GM12878 (cell line): ENCODE data around the gene UMAD1. TPM values are rescaled to one million over a fixed set of nuclear protein-coding genes. Genes with fewer than 3 reads are reported as not detected.

Experiments used
- ATAC-seq: fragments of 200-7000 bp; cut with Tn5 transposase; 3 replicates; pipeline ENCODE4 v1.9.1; 2020; ENCODE audit warnings: mild to moderate bottlenecking, moderate library complexity
- BruUV-seq: library from RNA; stranded (reverse); fragments of 400-500 nt; replicated peaks from 2 replicates; lab custom pipeline; 2021; lab: Mats Ljungman, UMichigan
- CTCF ChIA-PET: fragments of 300-600 bp; sonication (Branson Sonifier 250); formaldehyde crosslinking; extraction: SDS; loops from one replicate; lab custom pipeline; 2021; ENCODE audit warnings: inconsistent platforms; lab: Yijun Ruan, JAX
- POLR2A ChIA-PET: fragments of 350-600 bp; formaldehyde crosslinking; extraction: SDS; loops from one replicate; lab custom pipeline; 2021; ENCODE audit warnings: inconsistent platforms; lab: Charles Lee
- RAD21 ChIA-PET: fragments of 300-600 bp; sonication (Branson Sonifier 250); formaldehyde crosslinking; loops from one replicate; lab custom pipeline; 2023; ENCODE audit warnings: antibody characterized with exemption; ENCODE audit not compliant: unreplicated experiment; lab: Charles Lee
- SMC1A ChIA-PET: fragments of 300-600 bp; sonication (Branson Sonifier 250); formaldehyde crosslinking; loops from one replicate; lab custom pipeline; 2023; ENCODE audit not compliant: unreplicated experiment, uncharacterized antibody; lab: Charles Lee
- DNase-seq: peaks from one replicate; pipeline ENCODE4 v3.0.0-alpha.2; 2011; ENCODE audit warnings: low read depth, low spot score
- FAIRE-seq: peaks from 3 replicates; lab custom pipeline; 2011; peaks lifted over from hg19 to GRCh38; lab: Jason Lieb, UNC
- H2AFZ ChIP-seq: 2 replicates; pipeline ENCODE4 v1.6.0; 2011; ENCODE audit warnings: low read depth, low read length, control low read depth; ENCODE audit not compliant: control insufficient read depth
- H3K27ac ChIP-seq: 2 replicates; pipeline ENCODE4 v1.5.1; 2011; ENCODE audit warnings: control low read depth; ENCODE audit not compliant: control insufficient read depth, insufficient read depth
- H3K27me3 ChIP-seq, 2 experiments: replicated peaks in 1 of 2; 2 replicates each; pipeline versions ENCODE4 v1.6.0 to v1.6.1; 2011; ENCODE audit warnings: low read length in 1 of 2; ENCODE audit not compliant: control insufficient read depth in 2 of 2, insufficient read depth in 2 of 2
- H3K36me3 ChIP-seq, 2 experiments: 2 replicates each; pipeline ENCODE4 v1.5.1; 2011; ENCODE audit warnings: low read length in 1 of 2; ENCODE audit not compliant: control insufficient read depth in 2 of 2, insufficient read depth in 2 of 2
- H3K4me1 ChIP-seq: 2 replicates; pipeline ENCODE4 v1.6.1; 2011; ENCODE audit warnings: mild to moderate bottlenecking, low read length, moderate library complexity, mixed read lengths; ENCODE audit not compliant: control insufficient read depth, insufficient read depth
- H3K4me2 ChIP-seq: 2 replicates; pipeline ENCODE4 v1.6.0; 2011; ENCODE audit warnings: control low read depth; ENCODE audit not compliant: control insufficient read depth, insufficient read depth
- H3K4me3 ChIP-seq: fragments of 200-600 bp; sonication (generic); 2 replicates; pipeline ENCODE4 v1.5.1; 2016
- H3K79me2 ChIP-seq: 2 replicates; pipeline ENCODE4 v1.6.0; 2011; ENCODE audit warnings: low read length; ENCODE audit not compliant: control insufficient read depth, insufficient read depth
- H3K9ac ChIP-seq: 2 replicates; pipeline ENCODE4 v1.8.0; 2011; ENCODE audit warnings: low read length, control low read depth, mixed read lengths; ENCODE audit not compliant: control insufficient read depth, insufficient read depth
- H3K9me3 ChIP-seq: replicated peaks from 3 replicates; pipeline ENCODE4 v1.5.1; 2011; ENCODE audit warnings: mild to moderate bottlenecking, low read length; ENCODE audit not compliant: control insufficient read depth, insufficient read depth
- H4K20me1 ChIP-seq: 2 replicates; pipeline ENCODE4 v1.6.0; 2011; ENCODE audit not compliant: control insufficient read depth, insufficient read depth
- CBX5 ChIP-seq: sonication (generic); IDR thresholded peaks from 2 replicates; pipeline ENCODE4 v1.6.1; 2016; ENCODE audit warnings: low read depth, moderate library complexity, mild to moderate bottlenecking, inconsistent platforms
- CEBPB ChIP-seq, 2 experiments: fragments of 150-350 bp in 1 of 2; IDR thresholded peaks; 2 replicates each; pipeline ENCODE4 v1.6.1; 2012 to 2014; ENCODE audit warnings: low read depth in 2 of 2, low read length in 2 of 2, borderline replicate concordance in 1 of 2, inconsistent platforms in 1 of 2
- FOXM1 ChIP-seq: IDR thresholded peaks from 2 replicates; pipeline ENCODE4 v1.6.1; 2012; ENCODE audit warnings: low read depth, mild to moderate bottlenecking, inconsistent platforms, low read length, moderate library complexity
- HDAC6 ChIP-seq: fragments of 200-600 bp; sonication (generic); IDR thresholded peaks from one replicate; pipeline ENCODE4 v1.8.0; 2017; ENCODE audit warnings: antibody characterized with exemption; ENCODE audit not compliant: unreplicated experiment
- IKZF1 ChIP-seq: fragments of 450-650 bp; conservative IDR thresholded peaks from 2 replicates; pipeline ENCODE4 v1.6.1; 2017; ENCODE audit warnings: antibody characterized with exemption, mild to moderate bottlenecking
- KDM1A ChIP-seq: fragments of 200-600 bp; sonication (generic); IDR thresholded peaks from 2 replicates; pipeline ENCODE4 v1.6.1; 2016; ENCODE audit warnings: borderline replicate concordance
- MYB ChIP-seq: fragments of 150-350 bp; IDR thresholded peaks from 2 replicates; pipeline ENCODE4 v1.6.1; 2014; ENCODE audit warnings: mild to moderate bottlenecking, low read depth, low read length, borderline replicate concordance
- NFXL1 ChIP-seq: fragments of 450-650 bp; IDR thresholded peaks from 2 replicates; pipeline ENCODE4 v1.6.1; 2017; ENCODE audit warnings: antibody characterized with exemption, mild to moderate bottlenecking, borderline replicate concordance
- NR2F1 ChIP-seq: fragments of 450-650 bp; conservative IDR thresholded peaks from 2 replicates; pipeline ENCODE4 v1.6.1; 2017; ENCODE audit warnings: mild to moderate bottlenecking
- SIN3A ChIP-seq: IDR thresholded peaks from 2 replicates; pipeline ENCODE4 v1.6.1; 2012; ENCODE audit warnings: low read depth, low read length, improper control_type of control experiment
- SMAD5 ChIP-seq: IDR thresholded peaks from 2 replicates; pipeline ENCODE4 v1.6.1; 2016; ENCODE audit warnings: antibody characterized with exemption, low read depth
- TBL1XR1 ChIP-seq: IDR thresholded peaks from 2 replicates; pipeline ENCODE4 v1.6.1; 2012; ENCODE audit warnings: low read depth, low read length, improper control_type of control experiment
- TCF12 ChIP-seq: IDR thresholded peaks from 2 replicates; pipeline ENCODE4 v1.6.1; 2011; ENCODE audit warnings: low read depth, mild to moderate bottlenecking, low read length
- ZBTB40 ChIP-seq: fragments of 450-650 bp; IDR thresholded peaks from 2 replicates; pipeline ENCODE4 v1.6.1; 2016; ENCODE audit warnings: mild to moderate bottlenecking, moderate library complexity, borderline replicate concordance
- WGBS: methylation state at CpG from one replicate; pipeline ENCODE4 v1.1.6; 2016; ENCODE audit warnings: low lambda C conversion rate; ENCODE audit not compliant: insufficient replicate concordance, insufficient coverage; ENCODE audit errors: missing lambda C conversion rate; 5-methylcytosine and 5-hydroxymethylcytosine counted together
- in situ Hi-C: fragments of 300-500 bp; cut with MboI; formaldehyde crosslinking; loops from 9 replicates; pipeline ENCODE4 v1.14.3; 2018; ENCODE audit warnings: mixed read lengths
- intact Hi-C: fragments of 100-400 bp; cut with micrococcal nuclease; formaldehyde crosslinking; loops from one replicate; pipeline ENCODE4 v1.14.2; 2022; ENCODE audit not compliant: unreplicated experiment
- polyA plus RNA-seq, 11 experiments: library from polyadenylated mRNA; depleted of rRNA in 4 of 11; unstranded in 6 of 11; stranded (reverse) in 5 of 11; fragments of >200 nt; fragmentation: Nextera tagmentation in 4 of 11; fragmentation: Illumina TruSeq in 1 of 11; extraction: Ambion mirVana in 4 of 11; extraction: Trizol in 1 of 11; gene quantifications; 1 replicate in 1 of 11; 2 replicates in 10 of 11; pipeline versions ENCODE4 v1.2.1 to v1.2.3, GENCODE V29; 2011 to 2016; ENCODE audit warnings: inconsistent platforms in 2 of 11, missing spikeins in 2 of 11, low read depth in 1 of 11
- total RNA-seq, 4 experiments: library from RNA; depleted of rRNA in 3 of 4; stranded (reverse); fragments of >200 nt in 3 of 4; fragmentation: Illumina TruSeq in 1 of 4; extraction: Trizol in 1 of 4; gene quantifications; 2 replicates each; pipeline versions ENCODE4 v1.2.1 to v1.2.3, GENCODE V29; 2013 to 2021
- TF ChIP-seq, protein P1 (sequence below): IDR thresholded peaks from 2 replicates; pipeline ENCODE4 v1.6.1; 2011; ENCODE audit warnings: mild to moderate bottlenecking, low read depth, low read length, moderate library complexity; ENCODE audit not compliant: insufficient replicate concordance

The UMAD1 gene
- total and polyA plus RNA-seq, 10 of the 15 experiments (the other 5 are each of a cell fraction or from before 2014, with no cell fraction given): 6.0 to 28.6 (median 9.3) TPM

- TF ChIP-seq ZBTB40: no peak
Observed at GRCh38 chr7:7851381-7851780, 210.8 kb downstream of the UMAD1 start (continued).

DNA sequence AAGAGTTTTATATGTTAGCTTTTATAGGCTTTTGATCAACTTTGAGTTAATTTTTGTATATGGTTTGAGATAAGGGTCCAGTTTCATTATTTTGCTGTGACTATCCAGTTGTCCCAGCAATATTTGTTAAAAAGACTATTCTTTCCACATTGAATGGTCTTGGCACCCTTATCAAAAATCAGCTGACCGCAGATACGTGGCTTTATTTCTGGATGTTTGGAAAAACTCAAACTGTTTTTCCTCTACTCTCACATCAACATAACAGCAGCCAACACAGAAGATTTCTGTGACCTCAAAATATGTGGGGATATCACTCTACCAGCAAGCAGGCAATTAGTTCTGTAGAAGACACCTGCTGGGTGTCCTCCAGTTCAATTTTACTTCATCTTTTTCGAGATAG, 211.4 kb downstream of the UMAD1 start:
- FAIRE-seq (no peak), DNase-seq (no peak), ATAC-seq (no peak)
- no peak overlapping the region for H3K9ac ChIP-seq
- ChIA-PET CTCF (interaction anchor here (2.5 kb wide), 1 partner anchor 12 kb away, joined by 6 read pairs; no protein-coding TSS in a partner anchor), SMC1A (interaction anchor here (1.1 to 2.0 kb wide), 4 partner anchors 11 to 114 kb away, joined by 3 to 6 read pairs (median 4); no protein-coding TSS in a partner anchor), RAD21 (no interaction called here), POLR2A (no interaction called here)
- no peak overlapping the region for H2AFZ ChIP-seq
- intact Hi-C loops: no loop called here
- H3K9me3 ChIP-seq: peaks cover 21% of the 10 kb centered on the region
- H3K27me3 ChIP-seq: no peaks in the 10 kb centered on the region
- no peak overlapping the region for H3K4me3 ChIP-seq
- no peaks in the 10 kb centered on the region; a peak in 1 of 4 replicates for H3K36me3 ChIP-seq
- no peaks in the 10 kb centered on the region for H3K79me2 ChIP-seq
- peaks cover under 1% of the 10 kb centered on the region; the same call in 1 of the 2 replicates for H3K4me1 ChIP-seq
- TF ChIP-seq NR2F1: no peak
- TF ChIP-seq CBX5: no peak
- TF ChIP-seq TCF12: no peak
- TF ChIP-seq MYB: no peak
- no peak for TF ChIP-seq FOXM1
- no peak for TF ChIP-seq SIN3A
- no peak for TF ChIP-seq IKZF1
- TF ChIP-seq CEBPB (IDR thresholded peaks at IDR 0.05; ENCODE audit: borderline replicate concordance in 1 of 2, low read depth in 2 of 2, low read length in 2 of 2): no peak
- no peak for TF ChIP-seq SMAD5
- TF ChIP-seq TBL1XR1: no peak
- no peak for TF ChIP-seq NFXL1
- TF ChIP-seq KDM1A: no peak
- TF ChIP-seq HDAC6: no peak
- TF ChIP-seq, protein P1, sequence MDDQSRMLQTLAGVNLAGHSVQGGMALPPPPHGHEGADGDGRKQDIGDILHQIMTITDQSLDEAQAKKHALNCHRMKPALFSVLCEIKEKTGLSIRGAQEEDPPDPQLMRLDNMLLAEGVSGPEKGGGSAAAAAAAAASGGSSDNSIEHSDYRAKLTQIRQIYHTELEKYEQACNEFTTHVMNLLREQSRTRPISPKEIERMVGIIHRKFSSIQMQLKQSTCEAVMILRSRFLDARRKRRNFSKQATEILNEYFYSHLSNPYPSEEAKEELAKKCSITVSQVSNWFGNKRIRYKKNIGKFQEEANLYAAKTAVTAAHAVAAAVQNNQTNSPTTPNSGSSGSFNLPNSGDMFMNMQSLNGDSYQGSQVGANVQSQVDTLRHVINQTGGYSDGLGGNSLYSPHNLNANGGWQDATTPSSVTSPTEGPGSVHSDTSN: no peak
- 77% methylated on average over 3 of the region's 3 CpGs for WGBS
- in situ Hi-C loops: no loop called here
- H3K27ac ChIP-seq: no peak overlapping the region
- no peaks in the 10 kb centered on the region for H4K20me1 ChIP-seq
- H3K4me2 ChIP-seq: no peak overlapping the region
- no TSS peak for BruUV-seq
